Activated naive CD8-positive, alpha-beta T cell treated with anti-CD3 and anti-CD28 coated beads, Interleukin-2, amount 50 U/mL, for 24 hours (primary cell): ENCODE measurements around the gene GNGT2.

Source experiments
- ATAC-seq: fragments of 150-1000 bp; cut with Tn5 transposase; one replicate; pipeline ENCODE4 v1.10.0; 2021
- DNase-seq: peaks from one replicate; pipeline ENCODE4 v3.0.0; 2021
- H3K27ac Mint-ChIP-seq: one replicate; pipeline ENCODE4 v1.8.0; 2021; ENCODE audit warnings: mild to moderate bottlenecking, mixed read lengths
- H3K27me3 Mint-ChIP-seq: one replicate; pipeline ENCODE4 v1.8.0; 2021; ENCODE audit warnings: mixed read lengths
- H3K36me3 Mint-ChIP-seq: one replicate; pipeline ENCODE4 v1.8.0; 2021; ENCODE audit warnings: low read depth, mixed read lengths
- H3K4me1 Mint-ChIP-seq: one replicate; pipeline ENCODE4 v1.8.0; 2021; ENCODE audit warnings: mixed read lengths
- H3K4me3 Mint-ChIP-seq: one replicate; pipeline ENCODE4 v1.8.0; 2021; ENCODE audit warnings: mild to moderate bottlenecking, moderate library complexity, mixed read lengths
- H3K9me3 Mint-ChIP-seq: one replicate; pipeline ENCODE4 v1.8.0; 2021; ENCODE audit warnings: mixed read lengths

The GNGT2 gene

GRCh38 chr17:49223517-49224197 lies 13.3 kb upstream of the GNGT2 start:
- H3K36me3 Mint-ChIP-seq, result peaks cover 11% of the 10 kb centered on the region
- H3K27ac Mint-ChIP-seq, result no peak overlapping the region
- peaks cover 38% of the 10 kb centered on the region for H3K4me1 Mint-ChIP-seq
- peak overlapping the region; percentile 61 for H3K4me3 Mint-ChIP-seq
- H3K27me3 Mint-ChIP-seq, result peaks cover 19% of the 10 kb centered on the region
- peak; percentile 26 for ATAC-seq
- no peaks in the 10 kb centered on the region for H3K9me3 Mint-ChIP-seq
- DNase-seq, result peak; percentile 84

- Mint-ChIP-seq H3K9me3 (no peaks in the 10 kb centered on the region), H3K36me3 (peaks cover 15% of the 10 kb centered on the region), H3K27me3 (peaks cover 19% of the 10 kb centered on the region), H3K4me1 (peaks cover 44% of the 10 kb centered on the region), H3K4me3 (peak overlapping the region; percentile 61), H3K27ac (peak overlapping the region; percentile 26)
- DNase-seq (no peak), ATAC-seq (no peak)
These were observed 12.8 kb upstream of the GNGT2 start for GRCh38 chr17:49223168-49223516.

- H3K4me3 Mint-ChIP-seq, result no peak overlapping the region
- peaks cover 10% of the 10 kb centered on the region for H3K27me3 Mint-ChIP-seq
- peaks cover 32% of the 10 kb centered on the region for H3K36me3 Mint-ChIP-seq
- ATAC-seq, result no peak
- DNase-seq, result no peak
- H3K9me3 Mint-ChIP-seq, result no peaks in the 10 kb centered on the region
- no peak overlapping the region for H3K27ac Mint-ChIP-seq
- peaks cover 66% of the 10 kb centered on the region for H3K4me1 Mint-ChIP-seq
These were observed 9.6 kb upstream of the GNGT2 start for GRCh38 chr17:49219987-49220386.

GRCh38 chr17:49218941-49219913 lies 8.9 kb upstream of the GNGT2 start:
- ATAC-seq (peak; percentile 58), DNase-seq (peak; percentile 66)
- peaks cover 69% of the 10 kb centered on the region for H3K4me1 Mint-ChIP-seq
- H3K9me3 Mint-ChIP-seq, result no peaks in the 10 kb centered on the region
- peaks cover 37% of the 10 kb centered on the region for H3K36me3 Mint-ChIP-seq
- H3K4me3 Mint-ChIP-seq, result peak overlapping the region; percentile 74
- peaks cover 8% of the 10 kb centered on the region for H3K27me3 Mint-ChIP-seq
- peak overlapping the region; percentile 91 for H3K27ac Mint-ChIP-seq

- peaks cover 39% of the 10 kb centered on the region for H3K36me3 Mint-ChIP-seq
- no peaks in the 10 kb centered on the region for H3K27me3 Mint-ChIP-seq
These were observed 7.5 kb upstream of the GNGT2 start for GRCh38 chr17:49217651-49218413.

GRCh38 chr17:49216953-49217650 lies 6.7 kb upstream of the GNGT2 start:
- H3K36me3 Mint-ChIP-seq, result peaks cover 37% of the 10 kb centered on the region
- no peaks in the 10 kb centered on the region for H3K27me3 Mint-ChIP-seq
- ATAC-seq, result no peak
- peak overlapping the region; percentile 50 for H3K27ac Mint-ChIP-seq
- no peak for DNase-seq
- peaks cover 74% of the 10 kb centered on the region for H3K4me1 Mint-ChIP-seq
- no peaks in the 10 kb centered on the region for H3K9me3 Mint-ChIP-seq
- peak overlapping the region; percentile 43 for H3K4me3 Mint-ChIP-seq

More at GRCh38 chr17:49217651-49218413, 7.5 kb upstream of the GNGT2 start:
- ATAC-seq, result peak; percentile 69
- peak overlapping the region; percentile 74 for H3K4me3 Mint-ChIP-seq
- no peaks in the 10 kb centered on the region for H3K9me3 Mint-ChIP-seq
- H3K4me1 Mint-ChIP-seq, result peaks cover 71% of the 10 kb centered on the region
- peak; percentile 66 for DNase-seq
- peak overlapping the region; percentile 91 for H3K27ac Mint-ChIP-seq

GRCh38 chr17:49216482-49216881 lies 6.1 kb upstream of the GNGT2 start:
- H3K9me3 Mint-ChIP-seq, result no peaks in the 10 kb centered on the region
- no peaks in the 10 kb centered on the region for H3K27me3 Mint-ChIP-seq
- H3K4me3 Mint-ChIP-seq, result peak overlapping the region; percentile 67
- DNase-seq (no peak), ATAC-seq (no peak)
- peaks cover 78% of the 10 kb centered on the region for H3K4me1 Mint-ChIP-seq
- peaks cover 37% of the 10 kb centered on the region for H3K36me3 Mint-ChIP-seq
- peak overlapping the region; percentile 53 for H3K27ac Mint-ChIP-seq

GRCh38 chr17:49214676-49215360 lies 4.4 kb upstream of the GNGT2 start:
- H3K27ac Mint-ChIP-seq, result peak overlapping the region; percentile 87
- DNase-seq (peak; percentile 35), ATAC-seq (no peak)
- peaks cover 37% of the 10 kb centered on the region for H3K36me3 Mint-ChIP-seq
- H3K27me3 Mint-ChIP-seq, result no peaks in the 10 kb centered on the region
- H3K4me1 Mint-ChIP-seq, result peaks cover 86% of the 10 kb centered on the region
- H3K4me3 Mint-ChIP-seq, result peak overlapping the region; percentile 73
- H3K9me3 Mint-ChIP-seq, result no peaks in the 10 kb centered on the region

- Mint-ChIP-seq H3K27me3 (no peaks in the 10 kb centered on the region), H3K27ac (peak overlapping the region; percentile 87), H3K4me3 (peak overlapping the region; percentile 90), H3K4me1 (peaks cover 86% of the 10 kb centered on the region), H3K9me3 (no peaks in the 10 kb centered on the region), H3K36me3 (peaks cover 35% of the 10 kb centered on the region)
- no peak for DNase-seq
- ATAC-seq, result no peak
These were observed 3.5 kb upstream of the GNGT2 start for GRCh38 chr17:49213847-49214246.

- no peak for DNase-seq
- peaks cover 85% of the 10 kb centered on the region for H3K4me1 Mint-ChIP-seq
- no peaks in the 10 kb centered on the region for H3K27me3 Mint-ChIP-seq
- no peak for ATAC-seq
- peak overlapping the region; percentile 87 for H3K27ac Mint-ChIP-seq
- H3K4me3 Mint-ChIP-seq, result peak overlapping the region; percentile 90
- H3K36me3 Mint-ChIP-seq, result peaks cover 33% of the 10 kb centered on the region
- H3K9me3 Mint-ChIP-seq, result no peaks in the 10 kb centered on the region
These were observed 3.0 kb upstream of the GNGT2 start for GRCh38 chr17:49213399-49213798.

- Mint-ChIP-seq H3K9me3 (no peaks in the 10 kb centered on the region), H3K4me1 (peaks cover 50% of the 10 kb centered on the region), H3K27me3 (no peaks in the 10 kb centered on the region), H3K36me3 (peaks cover 17% of the 10 kb centered on the region), H3K27ac (peak overlapping the region; percentile 81), H3K4me3 (peak overlapping the region; percentile 90)
- peak; percentile 13 for ATAC-seq
- no peak for DNase-seq
These were observed 1.3 kb downstream of the GNGT2 start for GRCh38 chr17:49209061-49209571.

GRCh38 chr17:49204516-49204915 lies 5.9 kb downstream of the GNGT2 start:
- DNase-seq (no peak), ATAC-seq (no peak)
- Mint-ChIP-seq H3K9me3 (no peaks in the 10 kb centered on the region), H3K27ac (no peak overlapping the region), H3K36me3 (peaks cover 9% of the 10 kb centered on the region), H3K27me3 (no peaks in the 10 kb centered on the region), H3K4me3 (no peak overlapping the region), H3K4me1 (peaks cover 14% of the 10 kb centered on the region)

GRCh38 chr17:49203796-49204195 lies 6.6 kb downstream of the GNGT2 start:
- Mint-ChIP-seq H3K36me3 (peaks cover 9% of the 10 kb centered on the region), H3K4me3 (no peak overlapping the region), H3K27ac (no peak overlapping the region), H3K4me1 (peaks cover 7% of the 10 kb centered on the region), H3K9me3 (no peaks in the 10 kb centered on the region), H3K27me3 (no peaks in the 10 kb centered on the region)
- ATAC-seq, result no peak
- DNase-seq, result no peak
